ENCODE data around the gene COL5A1.

GRCh38 chr9:134726026-134726721 is 84.6 kb downstream of the COL5A1 start:
- TF ChIP-seq CTCF (IDR thresholded peaks at IDR 0.05) (no peak), EZH2 (IDR thresholded peaks at IDR 0.05) (no peak), EZH2phosphoT487 (IDR thresholded peaks at IDR 0.05) (no peak)
